Ovary (tissue), 9 donors: ENCODE results near the gene SPHK1. TPM values are rescaled to one million over a fixed set of nuclear protein-coding genes. Genes with fewer than 3 reads are reported as not detected.

ENCODE experiments used
- DNase-seq, 5 donors: peaks; one replicate each; pipeline ENCODE4 v3.0.0-alpha.2; 2019 to 2020
- H3K27ac ChIP-seq, 2 donors: fragments of 200-600 bp; one replicate each; pipeline versions ENCODE4 v1.5.1 to v1.8.0; 2019 to 2022
- H3K27me3 ChIP-seq: fragments of 200-600 bp; one replicate; pipeline ENCODE4 v1.8.0; 2022
- H3K36me3 ChIP-seq: fragments of 200-600 bp; sonication (generic); one replicate; pipeline ENCODE4 v1.5.1; 2019
- H3K4me1 ChIP-seq: one replicate; pipeline ENCODE4 v1.8.1; 2013; ENCODE audit warnings: mild to moderate bottlenecking, moderate library complexity; ENCODE audit not compliant: insufficient read depth
- H3K4me3 ChIP-seq: fragments of 200-600 bp; sonication (generic); one replicate; pipeline ENCODE4 v1.5.1; 2017
- H3K9me3 ChIP-seq, 2 donors: fragments of 200-600 bp in 1 of 2; sonication (generic) in 1 of 2; one replicate each; pipeline versions ENCODE4 v1.5.1 to v1.8.1; 2013 to 2019; ENCODE audit warnings: mild to moderate bottlenecking in 1 of 2, moderate library complexity in 1 of 2
- EP300 ChIP-seq: sonication (generic); formaldehyde crosslinking; IDR thresholded peaks from one replicate; pipeline ENCODE4 v1.6.1; 2017; ENCODE audit warnings: antibody characterized with exemption
- POLR2A ChIP-seq: fragments of 450-650 bp; IDR thresholded peaks from one replicate; pipeline ENCODE4 v1.6.1; 2017; ENCODE audit warnings: antibody characterized with exemption, mild to moderate bottlenecking, moderate library complexity
- WGBS, 3 donors: extraction: QIAGEN DNeasy Blood & Tissue Kit in 1 of 3; methylation state at CpG; one replicate each; pipeline versions ENCODE4 v1.1.5 to v1.1.7; 2013 to 2017; 5-methylcytosine and 5-hydroxymethylcytosine counted together
- intact Hi-C, 4 donors: fragments of 100-400 bp; cut with DNase I; formaldehyde crosslinking; loops; one replicate each; pipeline versions ENCODE4 v1.11.0 to v1.15.1; 2022 to 2023
- polyA plus RNA-seq, 2 donors: library from polyadenylated mRNA; stranded (reverse); fragments of 200-250 nt in 1 of 2; fragments of 350-450 nt in 1 of 2; fragmentation: Illumina TruSeq in 1 of 2; extraction: RNeasy Lipid Tissue Mini Kit (QIAGEN cat#74804) in 1 of 2; gene quantifications; one replicate each; pipeline ENCODE4 v1.2.3, GENCODE V29; 2013 to 2014
- small RNA-seq: library from RNA; depleted of rRNA; stranded (forward); fragments of <200 nt; gene quantifications from one replicate; pipeline ENCODE3, GENCODE V24; 2016
- total RNA-seq, 7 donors: library from RNA; depleted of rRNA in 2 of 7; stranded (reverse); fragments of >200 nt in 2 of 7; fragmentation: NEBNext Ultra II Directional in 3 of 7; extraction: Animal tissue kit (Norgen Biotek cat#: 25700) in 3 of 7; gene quantifications; one replicate each; pipeline versions ENCODE4 v1.1.0 to v1.2.4, GENCODE V29; 2016 to 2023
- TF ChIP-seq, protein P1 (sequence below), 3 donors: fragments of 450-650 bp in 2 of 3; fragments of 200-600 bp in 1 of 3; IDR thresholded peaks; one replicate each; pipeline versions ENCODE4 v1.5.1 to v1.8.0; 2016 to 2022; ENCODE audit warnings: antibody characterized with exemption in 3 of 3, mild to moderate bottlenecking in 1 of 3
- donor health status: DM: no; HTN: no; CAD: no; lungs with moderate emphysema.
- donor health status: DM: no; HTN: no; CAD: no.
- donor health status: Bipolar disorder and iron deficiency.
- donor health status: DM: yes; HTN: yes; CAD: no.
- donor health status: DM: no; HTN: no; CAD: no.
- donor health status: DM: yes; HTN: yes; CAD: no.

The SPHK1 gene
- total and polyA plus RNA-seq, 9 donors = 0.80 to 9.2 (median 3.7) TPM

DNA sequence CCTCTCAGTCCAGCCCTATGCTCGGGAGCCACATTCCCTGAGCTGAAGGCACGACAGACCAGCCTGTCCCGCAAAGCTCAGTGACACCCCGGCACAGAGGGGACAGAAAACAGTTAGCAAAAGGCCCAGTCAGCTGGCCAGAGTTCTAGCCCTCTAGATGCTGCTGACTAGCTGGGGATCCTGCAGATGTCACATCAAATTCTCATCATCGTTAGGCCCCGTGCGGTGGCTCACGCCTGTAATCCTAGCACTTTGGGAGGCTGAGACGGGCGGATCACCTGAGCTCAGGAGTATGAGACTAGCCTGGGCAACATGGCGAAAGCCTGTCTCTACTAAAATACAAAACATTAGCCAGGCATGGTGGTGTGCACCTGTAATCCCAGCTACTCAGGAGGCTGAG is 51.3 kb downstream of the SPHK1 start:
- intact Hi-C loops = no loop called here
- 94 to 97% (median 95%) methylated on average over 11 of the region's 11 CpGs for WGBS, 3 donors
- no peak for DNase-seq
- Histone ChIP-seq H3K4me1 (peaks cover 2% of the 10 kb centered on the region), H3K27me3 (no peaks in the 10 kb centered on the region), H3K9me3 (no peaks in the 10 kb centered on the region), H3K4me3 (no peak overlapping the region), H3K27ac (no peak overlapping the region), H3K36me3 (no peaks in the 10 kb centered on the region)
- TF ChIP-seq, protein P1, sequence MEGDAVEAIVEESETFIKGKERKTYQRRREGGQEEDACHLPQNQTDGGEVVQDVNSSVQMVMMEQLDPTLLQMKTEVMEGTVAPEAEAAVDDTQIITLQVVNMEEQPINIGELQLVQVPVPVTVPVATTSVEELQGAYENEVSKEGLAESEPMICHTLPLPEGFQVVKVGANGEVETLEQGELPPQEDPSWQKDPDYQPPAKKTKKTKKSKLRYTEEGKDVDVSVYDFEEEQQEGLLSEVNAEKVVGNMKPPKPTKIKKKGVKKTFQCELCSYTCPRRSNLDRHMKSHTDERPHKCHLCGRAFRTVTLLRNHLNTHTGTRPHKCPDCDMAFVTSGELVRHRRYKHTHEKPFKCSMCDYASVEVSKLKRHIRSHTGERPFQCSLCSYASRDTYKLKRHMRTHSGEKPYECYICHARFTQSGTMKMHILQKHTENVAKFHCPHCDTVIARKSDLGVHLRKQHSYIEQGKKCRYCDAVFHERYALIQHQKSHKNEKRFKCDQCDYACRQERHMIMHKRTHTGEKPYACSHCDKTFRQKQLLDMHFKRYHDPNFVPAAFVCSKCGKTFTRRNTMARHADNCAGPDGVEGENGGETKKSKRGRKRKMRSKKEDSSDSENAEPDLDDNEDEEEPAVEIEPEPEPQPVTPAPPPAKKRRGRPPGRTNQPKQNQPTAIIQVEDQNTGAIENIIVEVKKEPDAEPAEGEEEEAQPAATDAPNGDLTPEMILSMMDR (IDR thresholded peaks at IDR 0.05) = no peak
- TF ChIP-seq EP300 (no peak), POLR2A (no peak)

Small RNAs within 50 kb of the gene (small RNA-seq; reads per million reads assigned to genes)
- gene RNU6-24P = not detected

Other genes with a start within 250 kb of the SPHK1 start
- 100 to 1,000 TPM in 1 of 7 donors, 1 to 10 TPM in 4, under 1 TPM in 1, not detected in 1; 0.28 to 168 (median 6.9) TPM for gene FOXJ1, start 243.4 kb upstream of the SPHK1 start, total RNA-seq
- gene FOXJ1, start 243.4 kb upstream of the SPHK1 start, polyA plus RNA-seq = under 1 TPM in 1 of 2 donors, not detected in 1; 0.23 TPM
- gene RNF157, start 144.1 kb upstream of the SPHK1 start, total RNA-seq = 1 to 10 TPM; 1.3 to 4.3 (median 2.6) TPM
- 1 to 10 TPM; 1.4 to 1.9 TPM for gene RNF157, start 144.1 kb upstream of the SPHK1 start, polyA plus RNA-seq
- gene UBALD2, start 119.3 kb upstream of the SPHK1 start, total RNA-seq = 10 to 100 TPM in 6 of 7 donors, 1 to 10 TPM in 1; 6.8 to 21.9 (median 14.4) TPM
- 10 to 100 TPM in 1 of 2 donors, 1 to 10 TPM in 1; 3.6 to 13.9 TPM for gene UBALD2, start 119.3 kb upstream of the SPHK1 start, polyA plus RNA-seq
- gene QRICH2, start 76.3 kb upstream of the SPHK1 start, total RNA-seq = 1 to 10 TPM; 1.1 to 3.8 (median 1.5) TPM
- 1 to 10 TPM in 1 of 2 donors, under 1 TPM in 1; 0.42 to 1.9 TPM for gene QRICH2, start 76.3 kb upstream of the SPHK1 start, polyA plus RNA-seq
- gene PRPSAP1, start 30.7 kb upstream of the SPHK1 start, total RNA-seq = 10 to 100 TPM; 26.1 to 50.4 (median 44.5) TPM
- 10 to 100 TPM; 42.9 to 57.9 TPM for gene PRPSAP1, start 30.7 kb upstream of the SPHK1 start, polyA plus RNA-seq
- 10 to 100 TPM; 11.3 to 37.2 (median 29.0) TPM for gene UBE2O, start 68.5 kb downstream of the SPHK1 start, total RNA-seq
- gene UBE2O, start 68.5 kb downstream of the SPHK1 start, polyA plus RNA-seq = 10 to 100 TPM in 1 of 2 donors, 1 to 10 TPM in 1; 8.3 to 15.4 TPM
- gene AANAT, start 83.0 kb downstream of the SPHK1 start, total RNA-seq = not detected
- not detected for gene AANAT, start 83.0 kb downstream of the SPHK1 start, polyA plus RNA-seq
- gene RHBDF2, start 116.8 kb downstream of the SPHK1 start, total RNA-seq = 10 to 100 TPM; 11.7 to 39.9 (median 26.1) TPM
- gene RHBDF2, start 116.8 kb downstream of the SPHK1 start, polyA plus RNA-seq = 1 to 10 TPM; 3.3 to 8.8 TPM
- 10 to 100 TPM in 2 of 7 donors, 1 to 10 TPM in 5; 3.9 to 35.7 (median 8.0) TPM for gene CYGB, start 153.1 kb downstream of the SPHK1 start, total RNA-seq
- gene CYGB, start 153.1 kb downstream of the SPHK1 start, polyA plus RNA-seq = 10 to 100 TPM; 14.6 to 18.2 TPM
- gene PRCD, start 155.4 kb downstream of the SPHK1 start, total RNA-seq = 10 to 100 TPM in 1 of 7 donors, 1 to 10 TPM in 6; 2.3 to 12.2 (median 2.8) TPM
- gene PRCD, start 155.4 kb downstream of the SPHK1 start, polyA plus RNA-seq = 1 to 10 TPM; 1.5 to 7.0 TPM
- gene ST6GALNAC2, start 201.3 kb downstream of the SPHK1 start, total RNA-seq = 10 to 100 TPM in 1 of 7 donors, 1 to 10 TPM in 6; 1.9 to 61.6 (median 4.9) TPM
- 1 to 10 TPM; 1.4 to 5.0 TPM for gene ST6GALNAC2, start 201.3 kb downstream of the SPHK1 start, polyA plus RNA-seq